Kidney (tissue), 14 donors: ENCODE measurements around the gene DQX1. TPM values are rescaled to one million over a fixed set of nuclear protein-coding genes. Genes with fewer than 3 reads are reported as not detected.

Source experiments
- DNase-seq, 5 donors: peaks; one replicate each; pipeline ENCODE4 v3.0.0-alpha.2; 2013 to 2020
- FAIRE-seq: peaks from 2 replicates; lab custom pipeline; 2012; peaks lifted over from hg19 to GRCh38; lab: Jason Lieb, UNC
- H3K27ac ChIP-seq, 2 donors: one replicate each; pipeline ENCODE4 v1.7.0; 2013; ENCODE audit warnings: low read depth in 2 of 2, low read length in 2 of 2, inconsistent platforms in 1 of 2
- H3K27me3 ChIP-seq: one replicate; pipeline ENCODE4 v1.7.1; 2013; ENCODE audit warnings: low read length, inconsistent platforms; ENCODE audit not compliant: control insufficient read depth, insufficient read depth
- H3K36me3 ChIP-seq, 3 donors: one replicate each; pipeline versions ENCODE4 v1.7.0 to v1.7.1; 2013; ENCODE audit warnings: low read length in 3 of 3, control low read depth in 1 of 3, inconsistent platforms in 1 of 3; ENCODE audit not compliant: insufficient read depth in 3 of 3, control insufficient read depth in 2 of 3
- H3K4me1 ChIP-seq, 3 donors: one replicate each; pipeline versions ENCODE4 v1.7.0 to v1.7.1; 2013; ENCODE audit warnings: low read length in 3 of 3, inconsistent platforms in 1 of 3, low read depth in 1 of 3; ENCODE audit not compliant: control insufficient read depth in 2 of 3, insufficient read depth in 2 of 3
- H3K4me3 ChIP-seq, 3 donors: one replicate each; pipeline versions ENCODE4 v1.7.0 to v1.8.1; 2013; ENCODE audit warnings: low read length in 3 of 3, control low read depth in 1 of 3, inconsistent platforms in 1 of 3
- H3K9ac ChIP-seq, 3 donors: one replicate each; pipeline versions ENCODE4 v1.7.0 to v1.7.1; 2013; ENCODE audit warnings: low read length in 3 of 3, control low read depth in 1 of 3, inconsistent platforms in 1 of 3
- H3K9me3 ChIP-seq, 3 donors: one replicate each; pipeline versions ENCODE4 v1.7.0 to v1.7.1; 2013; ENCODE audit warnings: low read length in 3 of 3, control low read depth in 1 of 3, inconsistent platforms in 1 of 3; ENCODE audit not compliant: control insufficient read depth in 2 of 3, insufficient read depth in 1 of 3
- CTCF ChIP-seq: IDR thresholded peaks from 3 replicates; pipeline ENCODE4 v1.5.1; 2012; ENCODE audit warnings: mild to moderate bottlenecking, moderate library complexity, borderline replicate concordance; ENCODE audit not compliant: insufficient read depth; ENCODE audit errors: extremely low read depth
- intact Hi-C: fragments of 100-400 bp; cut with DNase I; formaldehyde crosslinking; loops from one replicate; pipeline ENCODE4 v1.11.1; 2022
- polyA plus RNA-seq: library from polyadenylated mRNA; stranded (reverse); fragments of 350-450 nt; fragmentation: Illumina TruSeq; extraction: RNeasy Lipid Tissue Mini Kit (QIAGEN cat#74804); gene quantifications from one replicate; pipeline ENCODE4 v1.2.3, GENCODE V29; 2014; ENCODE audit warnings: low read depth, low replicate concordance; ENCODE audit not compliant: insufficient read depth
- total RNA-seq: library from RNA; stranded (reverse); fragmentation: NEBNext Ultra II Directional; extraction: Animal tissue kit (Norgen Biotek cat#: 25700); gene quantifications from one replicate; pipeline ENCODE4 v1.2.1, GENCODE V29; 2021
- donor health status: control.
- donor health status: control.
- donor health status: control.
- donor health status: control.
- donor health status: control.
- donor health status: DM: yes; HTN: yes; CAD: no.
- donor health status: Normal renal cell carcinoma (clear cell type).

Gene DQX1
- total and polyA plus RNA-seq, 2 donors from 2014 or later, result not detected

- peaks cover 4 to 16% (median 7%) of the 10 kb centered on the region in 3 donors for H3K4me1 ChIP-seq
- no peak overlapping the region for H3K4me3 ChIP-seq
- H3K36me3 ChIP-seq, result peaks cover 0 to 19% (median 6%) of the 10 kb centered on the region in 3 donors
- DNase-seq (peak in 1 of 5 donors; percentile 57), FAIRE-seq (no peak)
- H3K9ac ChIP-seq, result no peak overlapping the region
- intact Hi-C loops, result no loop called here
- H3K9me3 ChIP-seq, result no peaks in the 10 kb centered on the region
- no peaks in the 10 kb centered on the region for H3K27me3 ChIP-seq
- no peak overlapping the region for H3K27ac ChIP-seq
- peak; percentile 22 for TF ChIP-seq CTCF
These were observed 6.2 kb upstream of the DQX1 start for GRCh38 chr2:74532222-74532621.

- FAIRE-seq, result no peak
- Histone ChIP-seq H3K4me3 (no peak overlapping the region), H3K36me3 (peaks cover 0 to 24% (median 11%) of the 10 kb centered on the region in 3 donors), H3K27me3 (no peaks in the 10 kb centered on the region), H3K4me1 (peaks cover 4 to 16% (median 7%) of the 10 kb centered on the region in 3 donors), H3K27ac (no peak overlapping the region), H3K9me3 (no peaks in the 10 kb centered on the region), H3K9ac (no peak overlapping the region)
- no peak for TF ChIP-seq CTCF
- no peak for DNase-seq
- intact Hi-C loops, result no loop called here
These were observed 5.6 kb upstream of the DQX1 start for GRCh38 chr2:74531666-74532065.

GRCh38 chr2:74530239-74531187 lies 4.5 kb upstream of the DQX1 start:
- H3K9ac ChIP-seq, result peak overlapping the region; percentile 43 to 71 (median 45)
- H3K4me1 ChIP-seq, result peaks cover 4 to 16% (median 7%) of the 10 kb centered on the region in 3 donors
- peak overlapping the region; percentile 69 to 79 for H3K27ac ChIP-seq
- no peak for TF ChIP-seq CTCF
- FAIRE-seq, result no peak
- H3K27me3 ChIP-seq, result no peaks in the 10 kb centered on the region
- intact Hi-C loops, result no loop called here
- DNase-seq, result peak; percentile 31 to 88 (median 59)
- H3K4me3 ChIP-seq, result peak overlapping the region; percentile 58 to 91 (median 66)
- peaks cover 0 to 32% (median 19%) of the 10 kb centered on the region in 3 donors for H3K36me3 ChIP-seq
- no peaks in the 10 kb centered on the region for H3K9me3 ChIP-seq
